GM12892 (cell line): Measurements from ENCODE around the gene PPFIA1.

Source experiments
- POLR2A ChIP-seq: IDR thresholded peaks from 2 replicates; pipeline ENCODE4 v1.6.1; 2011; ENCODE audit warnings: low read depth, low read length, control low read depth
- POLR2AphosphoS5 ChIP-seq: IDR thresholded peaks from 2 replicates; pipeline ENCODE4 v1.6.1; 2011; ENCODE audit warnings: low read depth, low read length, control low read depth
- TAF1 ChIP-seq: IDR thresholded peaks from 2 replicates; pipeline ENCODE4 v1.6.1; 2011; ENCODE audit warnings: low read depth, mild to moderate bottlenecking, control low read depth, low read length, borderline replicate concordance

GRCh38 chr11:70278994-70279393, 8.5 kb downstream of the PPFIA1 start:
- TF ChIP-seq TAF1 (no peak), POLR2A (no peak), POLR2AphosphoS5 (no peak)
